ENCODE measurements around the gene LRP1B.
A peak's percentile ranks its signal among the peaks of the same experiment; 100 is the strongest.

The LRP1B gene

GRCh38 chr2:140893685-140894084 lies 1237.1 kb downstream of the LRP1B start:
- DNase-seq (ENCODE audit: low read depth), result peak; percentile 74

GRCh38 chr2:140892911-140893637 lies 1237.7 kb downstream of the LRP1B start:
- peak; percentile 46 for DNase-seq (ENCODE audit: low read depth)

GRCh38 chr2:140892436-140892835 lies 1238.4 kb downstream of the LRP1B start:
- DNase-seq (ENCODE audit: low read depth), result no peak

- no peak for DNase-seq (ENCODE audit: low read depth)
These were observed 1239.1 kb downstream of the LRP1B start for GRCh38 chr2:140891614-140892212.

GRCh38 chr2:140882671-140883620 lies 1247.9 kb downstream of the LRP1B start:
- no peak for DNase-seq (ENCODE audit: low read depth)

GRCh38 chr2:140880573-140880972 lies 1250.2 kb downstream of the LRP1B start:
- DNase-seq (ENCODE audit: low read depth), result no peak

GRCh38 chr2:140876015-140876414 lies 1254.8 kb downstream of the LRP1B start:
- no peak for DNase-seq (ENCODE audit: low read depth)

- no peak for DNase-seq (ENCODE audit: low read depth)
These were observed 1256.8 kb downstream of the LRP1B start for GRCh38 chr2:140873915-140874531.

- no peak for DNase-seq (ENCODE audit: low read depth)
These were observed 1260.9 kb downstream of the LRP1B start for GRCh38 chr2:140869925-140870324.

GRCh38 chr2:140869107-140869506 lies 1261.7 kb downstream of the LRP1B start:
- no peak for DNase-seq (ENCODE audit: low read depth)

- no peak for DNase-seq (ENCODE audit: low read depth)
These were observed 1265.0 kb downstream of the LRP1B start for GRCh38 chr2:140865837-140866236.

GRCh38 chr2:140863713-140864112 lies 1267.1 kb downstream of the LRP1B start:
- DNase-seq (ENCODE audit: low read depth), result peak; percentile 81

- DNase-seq (ENCODE audit: low read depth), result no peak
These were observed 1268.6 kb downstream of the LRP1B start for GRCh38 chr2:140862181-140862580.

- DNase-seq (ENCODE audit: low read depth), result no peak
These were observed 1269.2 kb downstream of the LRP1B start for GRCh38 chr2:140861666-140862065.

GRCh38 chr2:140855471-140855870 lies 1275.3 kb downstream of the LRP1B start:
- DNase-seq (ENCODE audit: low read depth), result no peak

GRCh38 chr2:140851258-140851981 lies 1279.4 kb downstream of the LRP1B start:
- no peak for DNase-seq (ENCODE audit: low read depth)

- no peak for DNase-seq (ENCODE audit: low read depth)
These were observed 1287.6 kb downstream of the LRP1B start for GRCh38 chr2:140843186-140843585.

- DNase-seq (ENCODE audit: low read depth), result no peak
These were observed 1288.7 kb downstream of the LRP1B start for GRCh38 chr2:140842110-140842509.

GRCh38 chr2:140841141-140841540 lies 1289.7 kb downstream of the LRP1B start:
- DNase-seq (ENCODE audit: low read depth), result no peak

- no peak for DNase-seq (ENCODE audit: low read depth)
These were observed 1294.0 kb downstream of the LRP1B start for GRCh38 chr2:140836826-140837225.

- peak; percentile 14 for DNase-seq (ENCODE audit: low read depth)
These were observed 1295.7 kb downstream of the LRP1B start for GRCh38 chr2:140835079-140835478.

GRCh38 chr2:140814141-140814540 lies 1316.7 kb downstream of the LRP1B start:
- DNase-seq (ENCODE audit: low read depth), result no peak

Measured in amniotic epithelial cell (primary cell).